LNCAP (cell line): ENCODE measurements around the gene FLOT1.

Experiments used
- CTCF ChIP-seq: fragments of 450-650 bp; IDR thresholded peaks from 2 replicates; pipeline ENCODE4 v1.5.1; 2017; ENCODE audit warnings: mild to moderate bottlenecking

FLOT1 gene

GRCh38 chr6:30689985-30690384 lies 52.5 kb downstream of the FLOT1 start:
- no peak for TF ChIP-seq CTCF

GRCh38 chr6:30689022-30689865 lies 53.2 kb downstream of the FLOT1 start:
- no peak for TF ChIP-seq CTCF

GRCh38 chr6:30688569-30688968 lies 53.9 kb downstream of the FLOT1 start:
- no peak for TF ChIP-seq CTCF

- TF ChIP-seq CTCF: no peak
Measured at GRCh38 chr6:30687659-30688431, 54.6 kb downstream of the FLOT1 start.

GRCh38 chr6:30686908-30687658 lies 55.4 kb downstream of the FLOT1 start:
- TF ChIP-seq CTCF: no peak

GRCh38 chr6:30686009-30686907 lies 56.2 kb downstream of the FLOT1 start, which contains the start of gene PPP1R18:
Gene PPP1R18 (minus strand): TSS chr6:30686645. CDS start chr6:30686018, 627 bp downstream.
- TF ChIP-seq CTCF: no peak
